GM12865 (cell line): Measurements from ENCODE around the gene CLRN2.
"Not testable (repeated sequence)": the region's sequence is repeated elsewhere in the genome, so short reads cannot be mapped to it uniquely, and the experiment has no call there.

Experiments
- DNase-seq: peaks from one replicate; pipeline ENCODE4 v3.0.0; 2010; ENCODE audit warnings: low read depth
- H3K4me3 ChIP-seq: 2 replicates; pipeline ENCODE4 v1.5.1; 2011; ENCODE audit warnings: mild to moderate bottlenecking, low read depth, low read length, control low read depth
- TF ChIP-seq, protein P1 (sequence below): IDR thresholded peaks from 2 replicates; pipeline ENCODE4 v1.5.1; 2011; ENCODE audit warnings: low read length, control low read depth, low read depth, inconsistent platforms; ENCODE audit not compliant: insufficient read depth; ENCODE audit errors: missing control alignments

Gene CLRN2

DNA sequence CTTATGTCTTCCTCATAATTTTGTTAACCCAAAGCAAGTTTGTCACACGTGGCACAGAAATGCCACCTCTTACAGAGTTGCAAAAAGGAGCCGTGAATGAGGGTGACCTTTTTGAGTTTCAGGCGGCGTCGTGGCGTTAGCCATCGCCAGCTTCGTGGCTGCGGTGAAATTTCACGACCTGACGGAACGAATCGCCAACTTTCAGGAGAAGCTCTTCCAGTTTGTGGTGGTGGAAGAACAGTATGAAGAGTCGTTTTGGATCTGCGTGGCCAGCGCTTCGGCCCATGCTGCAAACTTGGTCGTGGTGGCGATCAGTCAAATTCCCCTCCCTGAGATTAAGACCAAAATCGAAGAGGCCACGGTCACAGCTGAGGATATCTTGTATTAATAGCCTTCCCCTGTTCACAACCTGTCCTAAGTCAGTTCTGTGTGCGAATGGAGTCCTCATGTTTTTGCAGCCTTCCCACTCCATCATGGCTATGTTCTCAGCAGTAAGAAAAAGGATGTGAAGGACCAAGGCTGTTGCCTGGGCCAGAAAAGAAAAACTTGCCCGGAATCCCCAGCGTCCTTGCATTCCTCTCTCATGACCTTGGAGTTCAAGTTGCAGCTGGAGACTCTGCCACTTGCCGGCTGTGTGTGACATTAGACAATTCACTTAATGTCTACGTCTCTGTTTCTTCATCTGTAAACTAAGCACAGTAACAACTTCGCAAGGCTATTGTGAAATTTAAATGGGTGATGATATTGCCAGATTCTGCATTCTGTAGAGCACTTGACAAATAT, 11.9 kb downstream of the CLRN2 start:
- no peak for DNase-seq
- TF ChIP-seq, protein P1, sequence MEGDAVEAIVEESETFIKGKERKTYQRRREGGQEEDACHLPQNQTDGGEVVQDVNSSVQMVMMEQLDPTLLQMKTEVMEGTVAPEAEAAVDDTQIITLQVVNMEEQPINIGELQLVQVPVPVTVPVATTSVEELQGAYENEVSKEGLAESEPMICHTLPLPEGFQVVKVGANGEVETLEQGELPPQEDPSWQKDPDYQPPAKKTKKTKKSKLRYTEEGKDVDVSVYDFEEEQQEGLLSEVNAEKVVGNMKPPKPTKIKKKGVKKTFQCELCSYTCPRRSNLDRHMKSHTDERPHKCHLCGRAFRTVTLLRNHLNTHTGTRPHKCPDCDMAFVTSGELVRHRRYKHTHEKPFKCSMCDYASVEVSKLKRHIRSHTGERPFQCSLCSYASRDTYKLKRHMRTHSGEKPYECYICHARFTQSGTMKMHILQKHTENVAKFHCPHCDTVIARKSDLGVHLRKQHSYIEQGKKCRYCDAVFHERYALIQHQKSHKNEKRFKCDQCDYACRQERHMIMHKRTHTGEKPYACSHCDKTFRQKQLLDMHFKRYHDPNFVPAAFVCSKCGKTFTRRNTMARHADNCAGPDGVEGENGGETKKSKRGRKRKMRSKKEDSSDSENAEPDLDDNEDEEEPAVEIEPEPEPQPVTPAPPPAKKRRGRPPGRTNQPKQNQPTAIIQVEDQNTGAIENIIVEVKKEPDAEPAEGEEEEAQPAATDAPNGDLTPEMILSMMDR = no peak
- no peak overlapping the region for H3K4me3 ChIP-seq

GRCh38 chr4:17528551-17529165, 13.7 kb downstream of the CLRN2 start:
- no peak overlapping the region for H3K4me3 ChIP-seq
- TF ChIP-seq, protein P1 = no peak
- no peak for DNase-seq

DNA sequence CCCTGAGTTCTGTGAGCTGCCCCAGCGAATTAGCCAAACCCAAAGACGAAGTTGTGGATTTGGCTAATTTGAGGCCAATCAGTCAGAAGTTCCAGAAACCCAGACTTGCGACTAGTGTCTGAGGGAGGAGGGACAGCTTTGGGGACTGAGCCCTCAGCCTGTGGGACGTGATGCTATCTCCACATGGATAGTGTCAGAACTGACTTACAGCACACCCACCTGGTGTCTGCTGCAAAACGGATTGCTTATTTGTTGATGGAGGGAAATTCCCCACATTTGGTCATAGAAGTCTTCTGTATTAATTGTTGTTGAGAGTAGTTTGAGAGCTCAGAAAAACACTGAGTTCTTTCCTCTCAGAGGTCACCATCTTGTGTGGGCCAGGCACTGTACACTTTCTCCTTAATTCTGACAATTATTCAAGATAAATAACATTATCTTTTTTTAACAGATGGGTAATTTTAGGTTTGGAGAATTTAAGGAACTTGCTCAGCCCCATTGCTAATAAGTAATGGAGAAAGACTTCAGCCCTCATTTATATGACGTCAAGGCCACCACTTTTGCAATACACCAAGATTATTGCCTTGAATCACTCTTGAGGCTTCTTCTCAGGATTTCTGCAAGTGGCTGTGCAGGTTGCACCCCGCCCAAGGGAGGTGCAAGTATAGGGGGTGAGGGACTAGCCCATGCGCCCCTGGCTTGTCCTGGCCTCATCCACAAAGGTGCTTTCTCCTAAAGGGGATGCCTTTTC, 16.7 kb downstream of the CLRN2 start:
- no peak overlapping the region for H3K4me3 ChIP-seq
- no peak for DNase-seq
- TF ChIP-seq, protein P1 = no peak

DNA sequence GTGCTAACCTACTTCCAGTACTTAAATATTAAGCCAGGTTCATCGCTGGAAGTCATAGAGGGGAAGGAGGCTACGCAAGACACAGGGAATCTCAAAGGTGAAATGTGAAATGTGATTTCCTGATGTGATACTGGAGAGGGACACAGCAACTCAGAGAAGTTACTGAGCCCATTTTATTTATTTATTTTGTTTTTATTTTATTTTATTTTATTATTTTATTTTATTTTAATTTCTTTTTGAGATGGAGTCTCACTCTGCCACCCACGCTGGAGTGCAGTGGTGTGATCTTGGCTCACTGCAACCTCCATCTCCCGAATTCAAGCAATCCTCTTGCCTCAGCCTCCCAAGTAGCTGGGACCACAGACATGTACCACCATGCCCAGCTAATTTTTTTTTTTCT, 19.7 kb downstream of the CLRN2 start:
- TF ChIP-seq, protein P1 = no peak
- DNase-seq = no peak
- H3K4me3 ChIP-seq = no peak overlapping the region

DNA sequence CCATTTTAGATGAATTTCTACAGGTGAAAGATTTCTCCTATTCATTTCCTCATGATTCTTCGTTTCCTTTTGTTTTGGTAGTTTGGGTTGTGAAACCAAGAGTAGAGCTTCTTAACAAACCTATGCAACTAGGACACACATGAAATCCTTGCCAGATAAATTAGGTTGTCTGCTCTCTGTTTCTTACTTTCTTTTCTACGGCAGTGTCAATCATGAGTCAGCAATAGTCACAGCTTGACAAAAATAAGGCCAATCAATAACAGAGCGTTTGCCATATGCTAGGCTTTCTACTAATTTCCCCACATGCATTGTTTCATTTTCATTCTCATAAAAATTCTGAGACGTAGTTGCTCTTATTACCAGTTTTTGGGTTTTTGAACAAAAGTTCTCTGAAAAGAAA, 20.3 kb downstream of the CLRN2 start:
- peak; percentile 58 for DNase-seq
- H3K4me3 ChIP-seq = no peak overlapping the region
- TF ChIP-seq, protein P1 = no peak

DNA sequence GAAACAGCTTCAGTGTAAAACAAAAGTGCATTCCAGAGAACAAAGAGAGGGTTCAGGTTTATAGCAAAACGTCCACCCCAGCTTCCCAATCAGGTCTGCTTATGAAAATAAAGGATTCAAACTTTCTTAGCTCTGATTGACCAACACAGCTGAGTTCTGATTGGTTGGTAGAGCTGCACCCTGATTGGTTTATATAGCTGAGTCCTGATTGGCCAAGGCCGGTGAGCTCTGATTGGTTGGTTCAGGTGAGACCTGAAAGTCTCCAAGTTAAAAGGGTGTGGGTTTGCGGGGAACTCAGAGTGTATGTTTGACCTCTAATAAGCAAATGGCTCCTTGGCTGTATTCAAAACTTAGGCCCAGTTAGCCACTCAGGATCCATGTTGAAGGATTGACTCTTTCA, 20.9 kb downstream of the CLRN2 start:
- peak; percentile 21 for DNase-seq
- TF ChIP-seq, protein P1 = no peak

GRCh38 chr4:17537060-17537459, 22.1 kb downstream of the CLRN2 start:
- H3K4me3 ChIP-seq = not testable (repeated sequence)

More for the DNA sequence above, 20.9 kb downstream of the CLRN2 start:
- H3K4me3 ChIP-seq = no peak overlapping the region

More at GRCh38 chr4:17537060-17537459, 22.1 kb downstream of the CLRN2 start:
- DNase-seq = not testable (repeated sequence)
